ENCODE data around the gene MEGF8. TPM values are rescaled to one million over a fixed set of nuclear protein-coding genes. Genes with fewer than 3 reads are reported as not detected.

MEGF8 gene
- total and polyA plus RNA-seq, 2 donors (not counting 3 experiments of a cell fraction or from before 2014, with no cell fraction given) = 20.6 to 39.6 TPM

DNA sequence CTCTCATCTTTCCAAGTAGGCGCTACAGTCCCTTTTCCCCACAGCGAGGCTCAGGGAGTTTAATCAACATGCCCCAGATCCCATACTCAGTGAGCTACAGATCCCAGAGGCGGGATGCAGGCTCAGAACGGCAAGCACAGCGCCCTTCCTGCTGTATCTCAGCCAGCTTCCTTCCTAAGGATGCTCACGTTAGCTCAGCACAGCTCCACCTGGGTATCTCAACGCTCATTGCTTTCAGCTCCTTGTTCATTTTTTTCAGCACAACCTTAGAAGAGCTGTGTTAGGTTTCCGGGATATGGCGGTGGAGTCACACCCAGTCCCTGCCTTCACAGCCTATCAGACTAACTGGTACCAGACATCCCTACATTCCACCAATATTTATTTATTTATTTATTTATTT, 3.1 kb upstream of the MEGF8 start:
- Histone ChIP-seq H3K4me1 (ENCODE audit: control insufficient read depth, extremely low read depth, insufficient read depth, low read length) (peaks cover 8% of the 10 kb centered on the region), H3K4me3 (replicated peaks in 1 of 3; ENCODE audit: insufficient read depth in 1 of 3, low read depth in 1 of 3, low read length in 3 of 3) (no peak overlapping the region), H3K79me2 (ENCODE audit: control insufficient read depth, insufficient read depth, low read length) (peaks cover 3% of the 10 kb centered on the region), H3K4me2 (ENCODE audit: insufficient read depth, low read length) (no peak overlapping the region), H3K27ac (ENCODE audit: insufficient read depth, low read depth, low read length) (no peak overlapping the region), H3K9me3 (replicated peaks; ENCODE audit: control insufficient read depth, insufficient read depth, low read length) (no peaks in the 10 kb centered on the region), H3K9ac (replicated peaks; ENCODE audit: extremely low read depth, insufficient read depth, low read length) (no peak overlapping the region), H3K9me1 (replicated peaks; ENCODE audit: control insufficient read depth, extremely low read depth, insufficient read depth, low read length) (no peaks in the 10 kb centered on the region), H4K20me1 (replicated peaks; ENCODE audit: control insufficient read depth, extremely low read depth, insufficient read depth, low read length) (no peaks in the 10 kb centered on the region), H2AFZ (ENCODE audit: low read depth, low read length) (no peak overlapping the region), H3K27me3 (ENCODE audit: control insufficient read depth in 2 of 2, insufficient read depth in 2 of 2, low read length in 2 of 2) (peaks cover 19 to 27% of the 10 kb centered on the region in 2 experiments), H3K36me3 (ENCODE audit: control insufficient read depth in 2 of 2, extremely low read depth in 1 of 2, insufficient read depth in 2 of 2, low read length in 2 of 2) (no peaks in the 10 kb centered on the region)
- ChIA-PET CTCF (interaction anchor here (0.7 to 2.0 kb wide), 6 partner anchors 11 to 116 kb away, joined by 3 to 7 read pairs (median 4); partner anchors contain the start of gene PAFAH1B3), POLR2A (no interaction called here)
- BruUV-seq (replicated peaks) = no TSS peak
- dilution Hi-C loops (cut with MboI; ENCODE audit: extremely low pct_ligation_motif_present, low sequenced_read_pairs) = no loop called here
- intact Hi-C loops (cut with micrococcal nuclease) = no loop called here
- DNase-seq (ENCODE audit: low read depth, low spot score) (no peak), FAIRE-seq (no peak)
- TF ChIP-seq, protein P1, sequence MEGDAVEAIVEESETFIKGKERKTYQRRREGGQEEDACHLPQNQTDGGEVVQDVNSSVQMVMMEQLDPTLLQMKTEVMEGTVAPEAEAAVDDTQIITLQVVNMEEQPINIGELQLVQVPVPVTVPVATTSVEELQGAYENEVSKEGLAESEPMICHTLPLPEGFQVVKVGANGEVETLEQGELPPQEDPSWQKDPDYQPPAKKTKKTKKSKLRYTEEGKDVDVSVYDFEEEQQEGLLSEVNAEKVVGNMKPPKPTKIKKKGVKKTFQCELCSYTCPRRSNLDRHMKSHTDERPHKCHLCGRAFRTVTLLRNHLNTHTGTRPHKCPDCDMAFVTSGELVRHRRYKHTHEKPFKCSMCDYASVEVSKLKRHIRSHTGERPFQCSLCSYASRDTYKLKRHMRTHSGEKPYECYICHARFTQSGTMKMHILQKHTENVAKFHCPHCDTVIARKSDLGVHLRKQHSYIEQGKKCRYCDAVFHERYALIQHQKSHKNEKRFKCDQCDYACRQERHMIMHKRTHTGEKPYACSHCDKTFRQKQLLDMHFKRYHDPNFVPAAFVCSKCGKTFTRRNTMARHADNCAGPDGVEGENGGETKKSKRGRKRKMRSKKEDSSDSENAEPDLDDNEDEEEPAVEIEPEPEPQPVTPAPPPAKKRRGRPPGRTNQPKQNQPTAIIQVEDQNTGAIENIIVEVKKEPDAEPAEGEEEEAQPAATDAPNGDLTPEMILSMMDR (IDR thresholded peaks at IDR 0.05; ENCODE audit: extremely low read depth in 1 of 2, insufficient read depth in 1 of 2, low read depth in 1 of 2, low read length in 2 of 2) = no peak
- TF ChIP-seq GATA2 (IDR thresholded peaks at IDR 0.05; ENCODE audit: insufficient read depth, insufficient read length, low read depth, low read length) = no peak

DNA sequence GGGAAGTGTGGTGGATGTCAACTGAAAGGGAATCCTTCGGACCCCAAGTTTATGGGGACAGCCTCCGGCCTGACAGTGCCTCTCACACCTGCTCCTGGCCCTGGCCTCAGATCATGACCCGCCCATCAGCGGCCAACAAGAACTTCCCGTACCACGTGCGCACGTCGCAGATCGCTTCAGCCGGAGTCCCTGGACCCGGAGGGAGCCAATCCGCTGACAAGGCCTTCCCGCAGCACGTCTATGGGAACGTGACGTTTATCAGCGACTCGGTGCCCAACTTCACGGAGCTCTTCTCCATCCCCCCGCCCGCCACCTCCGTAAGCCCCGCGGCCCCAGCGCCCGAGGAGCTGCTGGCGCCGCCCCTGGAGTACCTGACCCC, 2.0 kb upstream of the MEGF8 start:
- ChIA-PET POLR2A (no interaction called here), CTCF (interaction anchor here (0.9 to 2.0 kb wide), 5 partner anchors 10 to 79 kb away, joined by 4 to 7 read pairs (median 5); no protein-coding TSS in a partner anchor)
- H3K4me1 ChIP-seq (ENCODE audit: control insufficient read depth, extremely low read depth, insufficient read depth, low read length) = peaks cover 8% of the 10 kb centered on the region
- no peak for TF ChIP-seq MYC (IDR thresholded peaks at IDR 0.05; ENCODE audit: low read depth, low read length)
- peak; percentile 95 for TF ChIP-seq EZH2 (IDR thresholded peaks at IDR 0.05; ENCODE audit: borderline replicate concordance, low read depth, low read length, severe bottlenecking)
- H3K9ac ChIP-seq (replicated peaks; ENCODE audit: extremely low read depth, insufficient read depth, low read length) = no peak overlapping the region
- peaks cover 19 to 27% of the 10 kb centered on the region in 2 experiments for H3K27me3 ChIP-seq (ENCODE audit: control insufficient read depth in 2 of 2, insufficient read depth in 2 of 2, low read length in 2 of 2)
- H4K20me1 ChIP-seq (replicated peaks; ENCODE audit: control insufficient read depth, extremely low read depth, insufficient read depth, low read length) = no peaks in the 10 kb centered on the region
- H3K27ac ChIP-seq (ENCODE audit: insufficient read depth, low read depth, low read length) = no peak overlapping the region
- DNase-seq (ENCODE audit: low read depth, low spot score) (no peak), FAIRE-seq (no peak)
- no peak overlapping the region for H3K4me2 ChIP-seq (ENCODE audit: insufficient read depth, low read length)
- no peak overlapping the region for H2AFZ ChIP-seq (ENCODE audit: low read depth, low read length)
- H3K4me3 ChIP-seq (replicated peaks in 1 of 3; ENCODE audit: insufficient read depth in 1 of 3, low read depth in 1 of 3, low read length in 3 of 3) = no peak overlapping the region
- H3K79me2 ChIP-seq (ENCODE audit: control insufficient read depth, insufficient read depth, low read length) = peaks cover 3% of the 10 kb centered on the region
- no peaks in the 10 kb centered on the region for H3K9me1 ChIP-seq (replicated peaks; ENCODE audit: control insufficient read depth, extremely low read depth, insufficient read depth, low read length)
- intact Hi-C loops (cut with micrococcal nuclease) (no loop called here), dilution Hi-C loops (cut with MboI; ENCODE audit: extremely low pct_ligation_motif_present, low sequenced_read_pairs) (no loop called here)
- no peaks in the 10 kb centered on the region for H3K36me3 ChIP-seq (ENCODE audit: control insufficient read depth in 2 of 2, extremely low read depth in 1 of 2, insufficient read depth in 2 of 2, low read length in 2 of 2)
- no TSS peak for BruUV-seq (replicated peaks)
- no peaks in the 10 kb centered on the region for H3K9me3 ChIP-seq (replicated peaks; ENCODE audit: control insufficient read depth, insufficient read depth, low read length)

Measured in endothelial cell of umbilical vein (primary cell).